SK-N-SH (cell line): ENCODE measurements around the gene PARS2.

ENCODE experiments used
- CHD2 ChIP-seq: fragments of 150-350 bp; IDR thresholded peaks from 2 replicates; pipeline ENCODE4 v1.6.1; 2018; ENCODE audit warnings: low read length; ENCODE audit not compliant: partially characterized antibody
- EP300 ChIP-seq, 2 experiments: IDR thresholded peaks; 2 replicates each; pipeline versions ENCODE4 v1.4.0 to v1.6.1; 2012; ENCODE audit warnings: borderline replicate concordance in 1 of 2, low read depth in 1 of 2, low read length in 1 of 2
- FOSL2 ChIP-seq: IDR thresholded peaks from 2 replicates; pipeline ENCODE4 v1.4.0; 2012; ENCODE audit warnings: low read depth, mild to moderate bottlenecking, moderate library complexity, borderline replicate concordance
- GABPA ChIP-seq: IDR thresholded peaks from 2 replicates; pipeline ENCODE4 v1.4.0; 2012; ENCODE audit warnings: low read depth, mild to moderate bottlenecking
- JUND ChIP-seq: IDR thresholded peaks from 2 replicates; pipeline ENCODE4 v1.4.0; 2012
- MXI1 ChIP-seq: IDR thresholded peaks from 2 replicates; pipeline ENCODE4 v1.6.1; 2012; ENCODE audit warnings: mild to moderate bottlenecking, low read depth, low read length, improper control_type of control experiment
- POLR2AphosphoS5 ChIP-seq: IDR thresholded peaks from 2 replicates; pipeline ENCODE4 v1.6.1; 2012; ENCODE audit warnings: low read depth, low read length
- TAF1 ChIP-seq: IDR thresholded peaks from 2 replicates; pipeline ENCODE4 v1.6.1; 2012; ENCODE audit warnings: low read depth, mild to moderate bottlenecking, low read length, moderate library complexity, borderline replicate concordance
- TEAD4 ChIP-seq: IDR thresholded peaks from 2 replicates; pipeline ENCODE4 v1.4.0; 2012; ENCODE audit warnings: mild to moderate bottlenecking, borderline replicate concordance; ENCODE audit not compliant: insufficient read depth
- YY1 ChIP-seq: IDR thresholded peaks from 2 replicates; pipeline ENCODE4 v1.4.0; 2012; ENCODE audit warnings: low read depth, mild to moderate bottlenecking
- TF ChIP-seq, protein P1 (sequence below): IDR thresholded peaks from 2 replicates; pipeline ENCODE4 v1.4.0; 2012; ENCODE audit warnings: low read depth
- TF ChIP-seq, protein P2 (sequence below): fragments of 200-600 bp; sonication (generic); IDR thresholded peaks from 2 replicates; pipeline ENCODE4 v1.6.1; 2017; ENCODE audit warnings: antibody characterized with exemption, mild to moderate bottlenecking, moderate library complexity
- TF ChIP-seq, protein P3 (sequence below): IDR thresholded peaks from 2 replicates; pipeline ENCODE4 v1.6.1; 2012; ENCODE audit warnings: mild to moderate bottlenecking, low read depth, low read length, moderate library complexity
- TF ChIP-seq, protein P4 (sequence below): fragments of 150-350 bp; IDR thresholded peaks from 2 replicates; pipeline ENCODE4 v1.6.1; 2017; ENCODE audit warnings: antibody characterized with exemption, low read length, low read depth, borderline replicate concordance

DNA sequence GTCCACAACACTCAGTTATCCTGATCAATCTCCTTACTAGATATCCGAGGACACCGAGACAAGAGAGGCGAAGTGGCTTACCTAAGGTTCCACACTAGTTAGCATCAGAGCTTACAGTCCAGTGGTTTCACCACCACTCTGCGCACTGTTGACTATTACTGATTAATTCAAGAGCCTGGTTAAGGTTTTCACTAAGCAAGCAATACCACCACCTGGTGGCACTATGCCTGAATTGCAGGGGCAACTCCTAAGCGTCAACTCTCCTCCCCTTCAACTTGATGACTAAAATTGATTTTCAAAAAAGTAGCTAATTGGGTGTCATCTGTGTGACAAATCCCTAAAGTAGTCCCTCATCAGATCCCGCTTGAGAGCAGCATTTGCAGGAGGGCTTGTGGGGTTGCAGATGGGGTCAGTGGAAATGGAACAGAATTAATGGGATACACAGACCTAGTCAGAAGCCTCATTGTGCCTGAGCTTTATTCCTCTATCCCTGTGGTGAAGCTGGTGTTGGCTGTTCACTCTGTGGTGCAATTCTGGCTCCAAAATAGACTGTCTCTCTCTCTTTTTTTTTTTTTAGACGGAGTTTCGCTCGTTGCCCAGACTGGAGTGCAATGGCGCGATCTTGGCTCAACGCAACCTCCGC is 27.7 kb upstream of the PARS2 start:
- TF ChIP-seq, protein P1, sequence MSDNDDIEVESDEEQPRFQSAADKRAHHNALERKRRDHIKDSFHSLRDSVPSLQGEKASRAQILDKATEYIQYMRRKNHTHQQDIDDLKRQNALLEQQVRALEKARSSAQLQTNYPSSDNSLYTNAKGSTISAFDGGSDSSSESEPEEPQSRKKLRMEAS = no peak
- TF ChIP-seq TAF1 = no peak
- TF ChIP-seq, protein P2, sequence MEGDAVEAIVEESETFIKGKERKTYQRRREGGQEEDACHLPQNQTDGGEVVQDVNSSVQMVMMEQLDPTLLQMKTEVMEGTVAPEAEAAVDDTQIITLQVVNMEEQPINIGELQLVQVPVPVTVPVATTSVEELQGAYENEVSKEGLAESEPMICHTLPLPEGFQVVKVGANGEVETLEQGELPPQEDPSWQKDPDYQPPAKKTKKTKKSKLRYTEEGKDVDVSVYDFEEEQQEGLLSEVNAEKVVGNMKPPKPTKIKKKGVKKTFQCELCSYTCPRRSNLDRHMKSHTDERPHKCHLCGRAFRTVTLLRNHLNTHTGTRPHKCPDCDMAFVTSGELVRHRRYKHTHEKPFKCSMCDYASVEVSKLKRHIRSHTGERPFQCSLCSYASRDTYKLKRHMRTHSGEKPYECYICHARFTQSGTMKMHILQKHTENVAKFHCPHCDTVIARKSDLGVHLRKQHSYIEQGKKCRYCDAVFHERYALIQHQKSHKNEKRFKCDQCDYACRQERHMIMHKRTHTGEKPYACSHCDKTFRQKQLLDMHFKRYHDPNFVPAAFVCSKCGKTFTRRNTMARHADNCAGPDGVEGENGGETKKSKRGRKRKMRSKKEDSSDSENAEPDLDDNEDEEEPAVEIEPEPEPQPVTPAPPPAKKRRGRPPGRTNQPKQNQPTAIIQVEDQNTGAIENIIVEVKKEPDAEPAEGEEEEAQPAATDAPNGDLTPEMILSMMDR = peak; percentile 62
- TF ChIP-seq POLR2AphosphoS5 = no peak
- TF ChIP-seq, protein P3, sequence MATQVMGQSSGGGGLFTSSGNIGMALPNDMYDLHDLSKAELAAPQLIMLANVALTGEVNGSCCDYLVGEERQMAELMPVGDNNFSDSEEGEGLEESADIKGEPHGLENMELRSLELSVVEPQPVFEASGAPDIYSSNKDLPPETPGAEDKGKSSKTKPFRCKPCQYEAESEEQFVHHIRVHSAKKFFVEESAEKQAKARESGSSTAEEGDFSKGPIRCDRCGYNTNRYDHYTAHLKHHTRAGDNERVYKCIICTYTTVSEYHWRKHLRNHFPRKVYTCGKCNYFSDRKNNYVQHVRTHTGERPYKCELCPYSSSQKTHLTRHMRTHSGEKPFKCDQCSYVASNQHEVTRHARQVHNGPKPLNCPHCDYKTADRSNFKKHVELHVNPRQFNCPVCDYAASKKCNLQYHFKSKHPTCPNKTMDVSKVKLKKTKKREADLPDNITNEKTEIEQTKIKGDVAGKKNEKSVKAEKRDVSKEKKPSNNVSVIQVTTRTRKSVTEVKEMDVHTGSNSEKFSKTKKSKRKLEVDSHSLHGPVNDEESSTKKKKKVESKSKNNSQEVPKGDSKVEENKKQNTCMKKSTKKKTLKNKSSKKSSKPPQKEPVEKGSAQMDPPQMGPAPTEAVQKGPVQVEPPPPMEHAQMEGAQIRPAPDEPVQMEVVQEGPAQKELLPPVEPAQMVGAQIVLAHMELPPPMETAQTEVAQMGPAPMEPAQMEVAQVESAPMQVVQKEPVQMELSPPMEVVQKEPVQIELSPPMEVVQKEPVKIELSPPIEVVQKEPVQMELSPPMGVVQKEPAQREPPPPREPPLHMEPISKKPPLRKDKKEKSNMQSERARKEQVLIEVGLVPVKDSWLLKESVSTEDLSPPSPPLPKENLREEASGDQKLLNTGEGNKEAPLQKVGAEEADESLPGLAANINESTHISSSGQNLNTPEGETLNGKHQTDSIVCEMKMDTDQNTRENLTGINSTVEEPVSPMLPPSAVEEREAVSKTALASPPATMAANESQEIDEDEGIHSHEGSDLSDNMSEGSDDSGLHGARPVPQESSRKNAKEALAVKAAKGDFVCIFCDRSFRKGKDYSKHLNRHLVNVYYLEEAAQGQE = no peak
- TF ChIP-seq YY1 = no peak
- no peak for TF ChIP-seq TEAD4
- TF ChIP-seq MXI1 = no peak
- no peak for TF ChIP-seq CHD2
- no peak for TF ChIP-seq JUND
- no peak for TF ChIP-seq FOSL2
- no peak for TF ChIP-seq GABPA
- TF ChIP-seq EP300 (IDR thresholded peaks at IDR 0.05; ENCODE audit: borderline replicate concordance in 1 of 2, low read depth in 1 of 2, low read length in 1 of 2) = no peak
- TF ChIP-seq, protein P4, sequence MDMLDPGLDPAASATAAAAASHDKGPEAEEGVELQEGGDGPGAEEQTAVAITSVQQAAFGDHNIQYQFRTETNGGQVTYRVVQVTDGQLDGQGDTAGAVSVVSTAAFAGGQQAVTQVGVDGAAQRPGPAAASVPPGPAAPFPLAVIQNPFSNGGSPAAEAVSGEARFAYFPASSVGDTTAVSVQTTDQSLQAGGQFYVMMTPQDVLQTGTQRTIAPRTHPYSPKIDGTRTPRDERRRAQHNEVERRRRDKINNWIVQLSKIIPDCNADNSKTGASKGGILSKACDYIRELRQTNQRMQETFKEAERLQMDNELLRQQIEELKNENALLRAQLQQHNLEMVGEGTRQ = no peak
